TTC549 (cell line): ENCODE measurements around the gene SERHL2.
"Not testable (repeated sequence)": the region's sequence is repeated elsewhere in the genome, so short reads cannot be mapped to it uniquely, and the experiment has no call there.

ENCODE experiments used
- FAIRE-seq: peaks from 2 replicates; lab custom pipeline; 2012; peaks lifted over from hg19 to GRCh38; lab: Jason Lieb, UNC

SERHL2 gene

DNA sequence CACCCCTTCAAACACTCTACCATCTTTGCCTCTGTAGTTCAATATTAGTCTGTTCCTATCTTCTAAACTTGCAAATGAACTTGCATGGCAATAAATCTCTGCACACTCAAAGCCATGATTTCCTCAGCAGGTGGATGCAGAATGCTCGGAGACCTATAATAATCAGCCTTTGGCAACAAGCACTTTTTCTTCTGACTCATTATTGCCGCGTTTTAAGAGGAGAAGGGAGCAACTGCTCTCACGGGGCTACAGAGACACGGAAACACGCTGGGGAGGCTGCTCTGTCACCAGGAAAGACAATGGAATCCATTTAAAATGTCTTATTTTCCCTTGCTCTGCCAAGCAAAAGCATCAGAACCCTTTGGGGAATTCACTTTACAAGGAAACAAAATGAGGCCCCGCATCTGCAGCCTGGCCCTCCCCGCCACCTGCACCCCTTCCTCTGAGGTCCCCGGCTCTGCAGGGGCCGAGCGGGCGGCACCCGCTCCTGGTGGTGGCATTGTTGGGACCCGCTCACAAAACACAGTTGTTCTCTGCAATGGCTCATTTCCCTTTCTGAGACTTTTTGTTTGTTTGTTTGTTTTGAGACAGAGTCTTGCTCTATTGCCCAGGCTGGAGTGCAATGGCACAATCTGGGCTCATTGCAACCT is 18.5 kb upstream of the SERHL2 start:
- FAIRE-seq: not testable (repeated sequence)

DNA sequence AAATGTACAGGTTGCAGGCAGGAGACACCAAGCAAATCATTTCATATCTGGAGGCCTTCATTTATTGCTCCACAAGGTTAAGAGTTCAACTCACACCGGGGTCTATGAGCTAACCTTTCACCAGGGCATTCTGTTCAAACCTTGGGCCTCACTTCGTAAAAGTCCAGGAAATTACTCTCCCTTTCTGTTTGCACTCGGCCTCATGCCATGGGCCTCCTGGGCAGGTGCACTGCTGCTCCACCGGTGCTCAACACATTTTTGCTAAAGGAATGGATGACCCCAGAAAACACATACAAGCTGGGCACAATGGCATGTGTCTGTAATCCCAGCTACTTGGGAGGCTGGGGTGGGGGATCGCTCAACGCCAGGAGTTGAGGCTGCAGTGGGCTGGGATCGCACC is 17.6 kb upstream of the SERHL2 start:
- no peak for FAIRE-seq

DNA sequence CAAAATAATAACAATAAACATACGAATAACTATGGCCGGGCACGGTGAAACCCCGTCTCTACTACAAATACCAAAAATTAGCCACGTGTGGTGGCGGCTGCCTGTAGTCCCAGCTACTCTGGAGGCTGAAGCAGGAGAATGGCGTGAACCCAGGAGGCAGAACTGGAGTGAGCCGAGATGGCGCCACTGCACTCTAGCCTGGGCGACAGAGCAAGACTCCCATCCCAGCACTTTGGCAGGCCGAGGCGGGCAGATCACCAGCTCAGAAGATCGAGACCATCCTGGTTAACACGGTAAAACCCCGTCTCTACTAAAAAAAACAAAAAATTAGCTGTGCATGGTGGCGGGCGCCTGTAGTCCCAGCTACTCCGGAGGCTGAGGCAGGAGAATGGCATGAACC is 17.1 kb upstream of the SERHL2 start:
- not testable (repeated sequence) for FAIRE-seq

DNA sequence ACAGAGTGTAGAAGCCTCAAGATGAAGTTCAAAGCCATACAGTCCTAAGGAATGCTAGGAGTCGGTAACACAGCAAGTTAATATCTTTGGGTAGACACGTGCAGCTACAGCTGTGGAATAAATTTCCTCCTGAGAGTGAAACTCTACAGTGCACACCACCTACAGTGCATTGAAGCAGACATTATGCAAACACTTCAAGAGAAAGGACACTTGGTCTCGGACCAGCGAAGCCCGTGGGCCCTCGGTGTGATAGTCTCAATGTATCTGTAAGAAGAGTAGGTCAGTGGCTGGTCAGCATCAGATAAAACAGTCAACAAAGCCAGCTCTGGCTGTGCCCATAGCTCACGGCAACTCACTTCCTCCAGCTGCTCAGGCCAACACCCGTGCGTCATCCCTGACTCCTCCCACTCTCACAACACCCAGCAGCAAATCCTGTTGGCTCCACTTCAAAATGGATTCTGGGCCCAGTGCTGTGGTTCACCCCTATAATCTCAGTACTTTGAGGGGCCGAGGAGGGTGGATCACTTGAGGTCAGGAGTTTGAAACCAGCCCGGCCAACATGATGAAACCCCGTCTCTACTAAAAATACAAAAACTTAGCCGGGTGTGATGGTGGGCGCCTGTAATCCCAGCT is 16.4 kb upstream of the SERHL2 start:
- FAIRE-seq: not testable (repeated sequence)

DNA sequence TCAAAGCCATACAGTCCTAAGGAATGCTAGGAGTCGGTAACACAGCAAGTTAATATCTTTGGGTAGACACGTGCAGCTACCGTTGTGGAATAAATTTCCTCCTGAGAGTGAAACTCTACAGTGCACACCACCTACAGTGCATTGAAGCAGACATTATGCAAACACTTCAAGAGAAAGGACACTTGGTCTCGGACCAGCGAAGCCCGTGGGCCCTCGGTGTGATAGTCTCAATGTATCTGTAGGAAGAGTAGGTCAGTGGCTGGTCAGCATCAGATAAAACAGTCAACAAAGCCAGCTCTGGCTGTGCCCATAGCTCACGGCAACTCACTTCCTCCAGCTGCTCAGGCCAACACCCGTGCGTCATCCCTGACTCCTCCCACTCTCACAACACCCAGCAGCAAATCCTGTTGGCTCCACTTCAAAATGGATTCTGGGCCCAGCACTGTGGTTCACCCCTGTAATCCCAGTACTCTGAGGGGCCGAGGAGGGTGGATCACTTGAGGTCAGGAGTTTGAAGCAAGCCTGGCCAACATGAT is 14.5 kb upstream of the SERHL2 start:
- not testable (repeated sequence) for FAIRE-seq

DNA sequence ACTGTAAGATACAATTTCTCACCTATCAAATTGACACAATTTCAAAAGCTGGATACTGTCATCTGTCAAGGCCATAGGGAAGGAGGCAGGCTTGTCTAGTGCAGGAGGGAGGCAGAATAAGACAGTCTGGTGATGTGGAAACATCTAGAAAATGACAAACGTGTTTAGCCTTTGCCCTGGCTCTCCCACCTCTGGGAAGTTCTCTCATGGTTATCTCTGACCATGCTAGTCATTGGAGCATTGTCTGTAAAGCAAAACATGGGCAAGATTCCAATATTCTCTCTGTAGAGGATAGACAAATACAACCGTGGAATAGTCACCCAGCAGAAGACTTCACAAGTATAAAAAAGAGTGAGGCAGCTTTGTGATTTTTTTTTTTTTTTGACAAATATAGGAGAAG is 9.1 kb upstream of the SERHL2 start:
- no peak for FAIRE-seq

DNA sequence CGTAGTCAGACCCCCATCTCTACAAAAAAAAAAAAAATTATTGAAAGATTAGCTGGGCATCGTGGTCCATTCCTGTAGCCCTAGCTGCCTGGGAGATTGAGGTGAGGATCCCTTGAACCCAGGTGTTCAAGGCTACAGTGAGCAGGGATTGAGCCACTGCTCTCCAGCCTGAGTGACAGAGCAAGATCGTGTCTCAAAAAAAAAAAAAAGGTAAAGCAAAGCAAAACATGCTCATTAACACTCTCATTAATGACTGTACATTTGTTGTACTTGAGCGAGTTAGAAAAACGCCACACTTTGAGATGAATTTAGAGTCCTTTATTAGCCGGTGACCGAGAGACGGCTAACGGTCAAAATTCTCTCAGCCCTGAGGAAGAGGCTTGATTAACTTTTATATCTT is 6.2 kb upstream of the SERHL2 start:
- no peak for FAIRE-seq

DNA sequence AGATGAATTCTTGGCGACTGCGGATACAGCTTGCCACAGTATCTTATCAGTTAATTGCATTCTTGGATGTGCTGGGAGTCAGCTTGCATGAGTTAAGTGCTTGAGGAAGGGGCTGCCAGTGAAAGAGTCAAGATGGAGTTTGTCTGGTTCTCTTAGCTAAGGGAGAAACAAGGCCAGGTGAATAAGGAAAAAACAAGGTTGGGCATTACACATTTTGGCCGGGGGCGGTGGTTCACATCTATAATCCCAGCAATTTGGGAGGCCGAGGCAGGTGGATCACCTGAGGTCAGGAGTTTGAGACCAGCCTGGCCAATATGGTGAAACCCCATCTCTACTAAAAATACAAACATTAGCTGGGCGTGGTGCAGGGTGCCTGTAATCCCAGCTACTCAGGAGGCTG is 5.6 kb upstream of the SERHL2 start:
- FAIRE-seq: not testable (repeated sequence)

DNA sequence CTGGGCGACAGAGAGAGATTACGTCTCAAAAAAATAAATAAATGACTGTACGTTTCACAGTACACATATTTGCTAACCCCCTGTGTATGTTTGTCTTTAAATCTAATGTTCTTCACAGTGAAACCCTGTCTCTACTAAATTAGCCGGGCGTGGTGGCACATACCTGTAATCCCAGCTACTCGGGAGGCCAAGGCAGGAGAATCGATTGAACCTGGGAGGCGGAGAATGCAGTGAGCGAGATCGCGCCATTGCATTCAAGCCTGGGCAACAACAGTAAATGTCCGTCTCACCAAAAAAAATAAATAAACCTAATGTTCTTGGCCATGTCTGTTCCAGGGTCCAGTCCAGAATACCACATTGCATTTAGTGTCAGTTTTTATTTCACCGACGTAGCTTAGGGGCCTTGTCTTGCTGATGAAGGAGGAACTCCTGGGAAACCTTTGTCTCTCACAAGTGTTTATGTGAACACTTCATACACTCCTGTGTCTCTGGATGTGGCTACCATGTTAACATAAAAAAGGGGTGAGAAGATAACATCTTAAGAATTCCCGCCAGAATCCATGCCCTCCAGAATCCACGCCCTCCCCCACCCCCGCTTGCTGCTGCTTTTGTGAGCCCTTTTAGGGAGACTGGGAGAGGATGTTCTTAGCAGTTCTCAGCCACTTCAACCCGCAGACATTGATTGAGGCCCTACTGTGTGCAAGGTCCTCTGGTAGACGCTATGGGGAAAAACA is 5.0 kb upstream of the SERHL2 start:
- no peak for FAIRE-seq

DNA sequence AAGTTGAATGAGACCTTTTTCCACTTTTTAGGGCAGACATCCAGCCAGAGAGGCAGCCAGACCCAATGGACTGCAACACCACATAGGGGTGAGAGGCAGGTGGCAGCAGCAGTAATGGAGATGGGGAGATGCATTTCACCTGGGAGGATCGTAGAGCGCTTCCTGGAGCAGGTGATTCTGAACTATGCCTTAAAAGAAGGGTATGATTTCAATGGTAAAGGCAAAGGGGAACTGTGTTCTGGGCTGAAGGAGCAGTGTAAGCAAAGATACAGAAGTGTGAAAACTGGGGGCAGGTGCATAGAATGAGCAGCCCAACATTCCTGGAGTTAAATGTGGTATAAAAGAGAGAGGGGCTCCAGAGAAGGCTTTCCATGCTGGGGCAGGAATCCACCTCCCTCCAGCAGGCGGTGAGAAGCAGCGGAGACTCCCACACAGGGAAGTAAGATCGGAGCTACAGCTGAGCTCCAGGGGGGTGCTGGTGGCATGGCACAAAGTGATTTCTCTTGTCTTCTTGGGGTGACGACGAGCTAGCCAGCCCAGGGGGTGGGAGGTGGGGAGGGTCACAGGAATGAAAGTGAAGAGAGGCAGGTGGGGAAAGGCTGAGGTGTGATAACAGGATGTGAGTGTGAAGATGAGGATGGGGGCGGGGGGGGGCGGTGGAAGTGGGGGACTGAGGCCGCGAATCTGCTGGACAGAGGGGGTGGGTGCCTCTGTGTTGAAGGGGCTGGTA is 4.3 kb upstream of the SERHL2 start:
- FAIRE-seq: no peak

DNA sequence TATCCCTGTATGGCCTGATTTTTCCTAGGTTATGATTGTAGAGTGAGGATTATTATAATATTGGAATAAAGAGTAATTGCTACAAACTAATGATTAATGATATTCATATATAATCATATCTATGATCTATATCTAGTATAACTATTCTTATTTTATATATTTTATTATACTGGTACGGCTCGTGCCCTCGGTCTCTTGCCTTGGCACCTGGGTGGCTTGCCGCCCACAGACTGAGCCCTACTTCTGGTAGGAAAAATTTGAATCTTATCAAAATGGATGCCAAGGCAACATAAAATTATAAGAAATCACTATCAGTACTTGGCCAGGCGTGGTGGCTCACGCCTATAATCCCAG is 1.5 kb upstream of the SERHL2 start:
- FAIRE-seq: not testable (repeated sequence)

DNA sequence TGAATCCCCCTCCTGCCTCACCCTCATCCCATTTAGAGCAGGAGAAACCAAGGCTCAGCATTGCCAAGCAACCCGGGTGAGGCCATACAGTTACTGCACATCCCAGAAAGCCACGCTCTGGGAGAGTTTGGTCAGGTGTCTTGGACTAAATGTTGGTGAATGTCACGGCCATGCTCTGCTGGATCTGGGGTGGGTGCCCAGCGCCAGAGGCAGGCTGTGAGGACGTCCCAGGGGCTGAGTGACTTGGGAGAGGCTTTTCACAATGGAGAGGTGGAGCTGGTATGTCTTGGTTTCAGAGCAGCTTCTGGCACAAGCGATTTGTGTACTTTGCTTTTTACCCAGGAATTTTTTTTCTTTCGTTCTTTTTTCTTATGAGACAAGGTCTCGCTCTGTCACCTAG is 6.6 kb downstream of the SERHL2 start:
- FAIRE-seq: no peak

DNA sequence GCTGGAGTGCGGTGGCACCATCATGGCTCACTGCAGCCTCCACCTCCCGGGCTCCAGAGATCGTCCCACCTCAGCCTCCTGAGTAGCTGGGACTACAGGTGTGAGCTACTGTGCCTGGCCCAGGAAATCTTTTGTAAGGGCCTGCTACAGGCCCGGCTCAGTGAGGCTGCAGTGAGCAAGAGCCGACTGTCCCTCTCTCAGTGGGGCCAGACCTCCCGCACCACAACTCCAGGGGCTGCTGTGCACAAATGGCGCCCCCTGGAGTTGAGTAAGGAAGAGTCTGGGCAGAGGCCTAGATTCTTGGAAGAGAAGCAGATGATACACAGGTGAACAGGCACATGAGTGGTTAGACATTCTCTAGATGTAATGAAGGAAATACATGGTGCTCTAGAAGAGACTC is 7.0 kb downstream of the SERHL2 start:
- FAIRE-seq: no peak

DNA sequence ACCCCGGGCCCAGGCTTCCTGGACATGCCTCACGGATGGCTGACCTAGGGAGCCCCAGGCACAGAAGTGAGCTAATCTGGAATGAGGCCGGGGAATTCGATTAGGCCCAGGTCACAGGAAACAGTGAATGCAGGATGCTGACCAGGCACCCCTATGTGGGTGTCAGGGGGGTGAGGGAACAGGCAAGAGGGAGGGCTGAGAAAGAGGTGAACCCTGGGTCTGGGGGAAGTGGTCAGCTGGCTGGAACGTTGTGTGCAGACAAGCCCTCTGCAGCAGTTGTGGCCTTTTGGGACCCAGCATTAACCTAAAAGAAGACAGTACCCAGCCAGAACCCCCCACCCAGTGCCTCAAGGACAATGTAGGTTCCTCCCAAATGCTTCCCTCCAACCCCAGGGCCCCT is 8.1 kb downstream of the SERHL2 start:
- no peak for FAIRE-seq

DNA sequence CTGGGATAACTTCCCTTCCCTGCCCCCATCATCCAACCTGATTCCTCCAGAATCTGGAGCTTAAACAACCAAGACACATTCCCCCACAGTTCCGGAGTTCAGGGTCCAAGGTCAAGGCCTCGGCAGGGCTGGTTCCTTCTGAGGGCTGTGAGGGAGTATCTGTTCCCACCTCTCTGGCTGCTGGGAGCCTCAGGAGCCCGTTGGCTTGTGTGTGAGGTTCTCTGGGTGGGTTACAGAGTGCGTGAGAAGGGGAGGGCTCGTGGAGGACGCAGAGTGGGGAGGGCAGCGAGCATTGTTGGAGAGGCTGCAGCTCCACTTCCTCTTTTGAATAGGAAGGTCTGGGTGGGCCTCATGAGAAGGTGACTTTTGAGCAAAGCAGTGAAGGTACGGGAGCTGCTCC is 8.5 kb downstream of the SERHL2 start:
- no peak for FAIRE-seq

DNA sequence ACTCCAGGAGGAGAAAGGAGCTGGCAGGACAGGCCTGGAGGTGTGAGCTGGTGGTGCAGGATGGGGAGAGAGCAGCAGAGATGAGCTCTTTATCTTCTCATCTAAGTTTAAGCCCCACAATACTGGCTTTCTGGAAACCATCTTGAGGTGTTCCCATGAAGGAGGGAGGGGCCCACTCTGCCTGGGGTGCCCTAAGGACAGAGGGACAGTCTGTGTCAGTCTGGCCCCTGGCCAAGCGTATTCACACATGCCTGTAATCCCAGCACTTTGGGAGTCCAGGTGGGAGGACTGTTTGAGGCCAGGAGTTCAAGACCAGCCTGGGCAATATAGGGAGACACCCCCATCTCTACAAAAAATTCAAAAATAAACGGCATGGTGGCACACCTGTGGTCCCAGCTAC is 8.9 kb downstream of the SERHL2 start:
- no peak for FAIRE-seq

DNA sequence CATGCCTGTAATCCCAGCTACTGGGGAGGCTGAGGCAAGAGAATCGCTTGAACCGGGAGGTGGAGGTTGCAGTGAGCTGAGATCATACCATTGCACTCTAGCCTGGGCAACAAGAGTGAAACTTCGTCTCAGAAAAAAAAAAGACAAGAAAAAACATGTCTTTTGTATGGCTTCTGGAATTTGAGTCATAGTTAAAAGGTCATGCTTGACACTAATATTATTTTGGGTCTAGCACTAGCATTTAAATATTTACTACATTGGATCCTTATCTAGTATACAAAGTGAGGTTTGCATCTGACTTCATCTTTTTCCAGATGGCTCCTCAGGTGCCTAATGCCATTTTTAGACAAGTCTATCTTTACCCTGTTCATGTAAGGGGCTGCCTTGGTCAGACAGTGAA is 10.2 kb downstream of the SERHL2 start:
- FAIRE-seq: not testable (repeated sequence)

DNA sequence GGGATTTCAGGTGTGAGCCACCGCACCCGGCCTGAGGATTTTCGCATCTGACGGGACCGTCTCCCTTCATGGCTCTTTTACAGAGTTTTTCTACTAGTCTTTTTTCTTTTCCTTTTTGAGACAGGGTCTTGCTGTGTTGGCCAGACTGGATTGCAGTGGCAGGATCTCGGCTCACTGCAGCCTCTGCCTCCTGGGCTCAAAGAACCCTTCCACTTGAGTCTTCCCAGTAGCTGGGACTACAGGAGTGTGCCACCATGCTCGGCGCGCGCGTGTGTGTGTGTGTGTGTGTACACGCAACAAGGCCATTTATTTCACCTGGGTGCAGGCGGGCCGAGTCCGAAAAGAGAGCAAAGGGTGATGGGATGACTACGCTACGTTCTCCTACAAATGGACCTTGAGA is 10.9 kb downstream of the SERHL2 start:
- no peak for FAIRE-seq

DNA sequence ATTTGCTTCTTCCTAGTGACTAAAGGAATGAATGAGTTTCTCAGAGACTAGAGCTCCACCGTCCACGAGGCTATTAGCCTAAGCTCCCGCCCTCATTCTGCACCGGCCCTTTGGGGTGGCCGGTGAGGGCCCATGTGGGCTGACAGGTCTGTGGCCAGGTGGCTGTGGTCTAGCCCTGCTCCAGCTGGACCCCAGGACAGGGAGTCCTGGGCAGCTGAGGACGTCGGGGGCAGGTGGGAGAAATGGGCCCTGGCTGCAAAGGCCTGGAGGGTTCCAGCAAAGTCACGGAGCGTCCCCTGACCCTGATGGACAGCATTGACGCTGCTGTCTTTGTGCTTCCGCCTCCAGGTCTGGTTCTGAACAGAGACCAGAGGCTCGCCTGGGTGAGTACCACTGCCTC is 12.2 kb downstream of the SERHL2 start:
- no peak for FAIRE-seq

DNA sequence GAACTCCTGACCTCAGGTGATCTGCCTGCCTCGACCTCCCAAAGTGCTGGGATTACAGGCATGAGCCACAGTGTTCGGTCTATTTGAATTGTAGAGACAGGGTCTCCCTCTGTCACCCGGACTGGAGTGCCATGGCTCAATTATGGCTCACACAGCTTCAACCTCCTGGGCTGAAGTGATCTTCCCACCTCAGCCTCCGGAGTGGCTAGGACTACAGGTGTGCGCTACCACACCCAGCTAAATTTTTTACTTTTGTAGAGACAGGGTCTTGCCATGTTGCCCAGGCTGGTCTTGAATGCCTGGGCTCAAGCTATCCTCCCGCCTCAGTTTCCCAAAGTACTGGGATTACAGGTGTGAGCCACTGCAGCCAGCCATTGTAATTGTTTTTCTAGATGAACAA is 14.2 kb downstream of the SERHL2 start:
- FAIRE-seq: not testable (repeated sequence)

DNA sequence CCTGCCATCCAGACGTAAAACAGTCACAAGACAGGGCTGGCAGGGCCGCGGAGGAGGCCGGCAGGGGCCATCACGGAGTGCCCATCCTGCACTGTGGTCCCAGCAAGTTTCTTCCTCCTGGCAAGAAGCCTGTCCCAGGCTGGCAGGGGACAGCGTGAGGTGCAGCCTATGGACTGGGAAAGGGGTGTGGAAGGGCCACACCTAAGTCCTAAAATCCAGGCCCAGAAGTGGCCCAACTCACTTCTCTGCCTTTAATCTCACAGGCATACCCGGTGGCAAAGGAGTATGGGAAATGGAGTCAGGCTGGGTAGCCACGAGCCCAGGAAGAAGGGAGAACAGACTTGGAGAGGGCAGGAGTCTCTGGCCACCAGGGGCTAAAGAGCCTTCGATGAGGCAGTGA is 16.8 kb downstream of the SERHL2 start:
- FAIRE-seq: not testable (repeated sequence)

DNA sequence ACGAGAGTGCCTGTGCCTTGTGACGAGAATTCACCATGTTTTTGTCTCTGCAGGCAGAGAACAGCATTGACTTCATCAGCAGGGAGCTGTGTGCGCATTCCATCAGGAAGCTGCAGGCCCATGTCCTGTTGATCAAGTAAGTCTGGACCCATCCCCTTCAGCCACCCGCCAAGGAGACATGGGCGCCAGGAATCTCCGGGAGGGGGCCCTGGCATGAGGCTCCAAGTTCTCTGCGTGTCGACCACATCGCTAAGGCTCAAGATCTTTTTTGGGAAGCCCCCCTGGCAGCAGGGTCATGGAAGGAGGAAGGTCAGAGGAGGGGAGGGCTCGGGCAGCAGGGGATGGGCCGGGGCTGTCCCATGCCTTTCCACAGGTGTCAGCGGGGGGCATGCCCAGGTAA is 17.3 kb downstream of the SERHL2 start:
- FAIRE-seq: not testable (repeated sequence)

DNA sequence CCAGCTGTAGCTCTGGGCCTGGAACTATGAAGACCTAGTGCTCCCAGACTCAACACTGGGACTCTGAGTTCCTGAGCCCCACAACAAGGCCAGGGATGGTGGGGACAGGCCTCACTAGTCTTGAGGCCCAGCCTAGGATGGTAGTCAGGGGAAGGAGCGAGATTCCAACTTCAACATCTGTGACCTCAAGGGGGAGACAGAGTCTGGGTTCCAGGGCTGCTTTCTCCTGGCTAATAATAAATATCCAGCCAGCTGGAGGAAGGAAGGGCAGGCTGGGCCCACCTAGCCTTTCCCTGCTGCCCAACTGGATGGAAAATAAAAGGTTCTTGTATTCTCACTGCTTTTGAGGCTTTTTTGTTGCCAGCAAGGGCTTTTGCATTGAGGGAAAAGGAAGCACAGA is 20.3 kb downstream of the SERHL2 start:
- FAIRE-seq: peak; percentile 56
